K562 (cell line): ENCODE results near the gene LOC128125822.

ENCODE experiments used
- ATF7 ChIP-seq: fragments of 450-650 bp; IDR thresholded peaks from 2 replicates; pipeline ENCODE4 v1.7.1; 2014; ENCODE audit warnings: mild to moderate bottlenecking, moderate library complexity
- DPF2 ChIP-seq: fragments of 450-650 bp; IDR thresholded peaks from 2 replicates; pipeline ENCODE4 v1.6.1; 2016
- ESRRB ChIP-seq: fragments of 250-450 bp; sonication (Bioruptor Pico); IDR thresholded peaks from 2 replicates; pipeline ENCODE4 v1.5.0; 2020; ENCODE audit warnings: mild to moderate bottlenecking, moderate library complexity, borderline replicate concordance
- HNRNPH1 ChIP-seq: fragments of 200-400 bp; formaldehyde crosslinking; optimal IDR thresholded peaks from 2 replicates; pipeline ENCODE3; 2017; ENCODE audit warnings: low read depth, mild to moderate bottlenecking, low read length, moderate library complexity
- LCOR ChIP-seq: sonication (generic); formaldehyde crosslinking; IDR thresholded peaks from 2 replicates; pipeline ENCODE4 v1.8.0; 2022; ENCODE audit warnings: mild to moderate bottlenecking, missing genetic modification reagents
- MTA3 ChIP-seq: fragments of 450-650 bp; formaldehyde crosslinking; IDR thresholded peaks from 2 replicates; pipeline ENCODE4 v1.6.1; 2017; ENCODE audit warnings: mild to moderate bottlenecking, borderline replicate concordance
- NR3C1 ChIP-seq: sonication (generic); formaldehyde crosslinking; IDR thresholded peaks from 2 replicates; pipeline ENCODE4 v1.8.1; 2022; ENCODE audit warnings: missing genetic modification reagents
- PML ChIP-seq: IDR thresholded peaks from 2 replicates; pipeline ENCODE4 v1.6.1; 2012; ENCODE audit warnings: low read length, inconsistent platforms
- POLR2B ChIP-seq: fragments of 450-650 bp; IDR thresholded peaks from 2 replicates; pipeline ENCODE4 v1.6.1; 2018; ENCODE audit warnings: low read depth; ENCODE audit not compliant: partially characterized antibody
- SIN3A ChIP-seq, 2 experiments: fragments of 150-350 bp in 1 of 2; IDR thresholded peaks; 2 replicates each; pipeline ENCODE4 v1.6.1; 2011 to 2016; ENCODE audit warnings: borderline replicate concordance in 2 of 2, low read depth in 2 of 2, low read length in 2 of 2, mild to moderate bottlenecking in 2 of 2, moderate library complexity in 2 of 2; ENCODE audit not compliant: control insufficient read depth in 1 of 2
- TARDBP ChIP-seq: fragments of 450-650 bp; IDR thresholded peaks from 2 replicates; pipeline ENCODE4 v1.6.1; 2016
- ZNF175 ChIP-seq: fragments of 200-800 bp; sonication (Bioruptor generic); IDR thresholded peaks from 2 replicates; pipeline ENCODE4 v1.6.1; 2016; ENCODE audit warnings: low read depth, mild to moderate bottlenecking, missing genetic modification characterization, missing compliant biosample characterization
- ZNF197 ChIP-seq: fragments of 200-800 bp; sonication (Bioruptor generic); IDR thresholded peaks from 2 replicates; pipeline ENCODE4 v1.6.1; 2016; ENCODE audit warnings: low read depth, missing genetic modification characterization, missing compliant biosample characterization
- ZNF217 ChIP-seq: sonication (generic); formaldehyde crosslinking; IDR thresholded peaks from 2 replicates; pipeline ENCODE4 v1.8.0; 2022; ENCODE audit warnings: mild to moderate bottlenecking, missing genetic modification reagents
- ZNF41 ChIP-seq: fragments of 250-450 bp; sonication (Bioruptor Pico); conservative IDR thresholded peaks from 2 replicates; pipeline ENCODE4 v1.4.0; 2020; ENCODE audit warnings: mild to moderate bottlenecking
- TF ChIP-seq, protein P1 (sequence below): fragments of 250-450 bp; sonication (Bioruptor Pico); IDR thresholded peaks from 2 replicates; pipeline ENCODE4 v1.8.0; 2022; ENCODE audit warnings: moderate library complexity, mild to moderate bottlenecking, inconsistent platforms
- TF ChIP-seq, protein P2 (sequence below): fragments of 250-450 bp; sonication (Bioruptor Pico); IDR thresholded peaks from 2 replicates; pipeline ENCODE4 v1.4.0; 2020; ENCODE audit warnings: mild to moderate bottlenecking, moderate library complexity
- TF ChIP-seq, protein P3 (sequence below), 2 experiments: fragments of 250-450 bp in 1 of 2; fragments of 450-650 bp in 1 of 2; sonication (Bioruptor Pico) in 1 of 2; IDR thresholded peaks; 2 replicates each; pipeline versions ENCODE4 v1.6.1 to v1.8.0; 2016 to 2021; ENCODE audit warnings: mild to moderate bottlenecking in 2 of 2, moderate library complexity in 2 of 2, missing compliant biosample characterization in 1 of 2, missing genetic modification characterization in 1 of 2
- TF ChIP-seq, protein P4 (sequence below): fragments of 250-450 bp; sonication (Bioruptor Pico); IDR thresholded peaks from 2 replicates; pipeline ENCODE4 v1.5.0; 2021
- TF ChIP-seq, protein P5 (sequence below): IDR thresholded peaks from 2 replicates; pipeline ENCODE4 v1.6.1; 2014; ENCODE audit warnings: antibody characterized with exemption

Gene LOC128125822

DNA sequence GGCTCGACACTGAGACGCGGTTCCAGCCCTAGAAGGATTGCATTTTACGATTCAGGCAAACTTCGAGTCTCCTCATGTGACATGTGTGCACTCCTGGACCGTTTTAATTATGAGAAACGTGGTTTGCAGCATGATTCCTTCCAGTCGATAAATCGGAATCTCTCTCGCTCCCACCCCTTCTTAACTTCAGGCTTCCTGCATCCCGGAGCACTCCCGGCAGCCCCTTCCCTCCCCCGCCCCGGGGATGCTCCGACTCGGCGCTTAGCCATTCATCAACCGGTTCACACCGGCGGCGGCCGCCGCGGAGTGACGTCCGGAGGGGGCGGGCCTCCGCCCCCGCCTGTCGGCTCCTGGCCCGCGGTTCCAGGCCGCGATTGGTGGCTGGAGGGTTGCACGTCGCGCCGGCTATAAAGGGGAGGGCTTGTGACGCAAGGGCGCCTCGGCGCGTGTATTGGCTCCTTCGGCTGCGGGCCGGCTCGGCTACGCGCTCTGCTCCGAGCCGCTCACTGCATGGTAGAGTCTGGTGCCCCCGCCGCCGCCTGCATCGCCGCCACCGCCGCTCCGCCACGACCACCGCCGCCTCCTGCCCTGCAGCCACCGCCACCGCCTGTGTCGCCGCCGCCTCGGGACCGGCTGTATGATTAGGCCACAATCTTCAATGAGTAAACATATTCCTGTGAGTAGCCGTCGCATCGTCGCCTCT lies at the start of gene LOC128125822, which contains the start of gene PTP4A1 (continued):
- TF ChIP-seq POLR2B = peak; percentile 54
- TF ChIP-seq, protein P1, sequence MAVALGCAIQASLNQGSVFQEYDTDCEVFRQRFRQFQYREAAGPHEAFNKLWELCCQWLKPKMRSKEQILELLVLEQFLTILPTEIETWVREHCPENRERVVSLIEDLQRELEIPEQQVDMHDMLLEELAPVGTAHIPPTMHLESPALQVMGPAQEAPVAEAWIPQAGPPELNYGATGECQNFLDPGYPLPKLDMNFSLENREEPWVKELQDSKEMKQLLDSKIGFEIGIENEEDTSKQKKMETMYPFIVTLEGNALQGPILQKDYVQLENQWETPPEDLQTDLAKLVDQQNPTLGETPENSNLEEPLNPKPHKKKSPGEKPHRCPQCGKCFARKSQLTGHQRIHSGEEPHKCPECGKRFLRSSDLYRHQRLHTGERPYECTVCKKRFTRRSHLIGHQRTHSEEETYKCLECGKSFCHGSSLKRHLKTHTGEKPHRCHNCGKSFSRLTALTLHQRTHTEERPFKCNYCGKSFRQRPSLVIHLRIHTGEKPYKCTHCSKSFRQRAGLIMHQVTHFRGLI = no peak
- TF ChIP-seq TARDBP = no peak
- TF ChIP-seq, protein P2, sequence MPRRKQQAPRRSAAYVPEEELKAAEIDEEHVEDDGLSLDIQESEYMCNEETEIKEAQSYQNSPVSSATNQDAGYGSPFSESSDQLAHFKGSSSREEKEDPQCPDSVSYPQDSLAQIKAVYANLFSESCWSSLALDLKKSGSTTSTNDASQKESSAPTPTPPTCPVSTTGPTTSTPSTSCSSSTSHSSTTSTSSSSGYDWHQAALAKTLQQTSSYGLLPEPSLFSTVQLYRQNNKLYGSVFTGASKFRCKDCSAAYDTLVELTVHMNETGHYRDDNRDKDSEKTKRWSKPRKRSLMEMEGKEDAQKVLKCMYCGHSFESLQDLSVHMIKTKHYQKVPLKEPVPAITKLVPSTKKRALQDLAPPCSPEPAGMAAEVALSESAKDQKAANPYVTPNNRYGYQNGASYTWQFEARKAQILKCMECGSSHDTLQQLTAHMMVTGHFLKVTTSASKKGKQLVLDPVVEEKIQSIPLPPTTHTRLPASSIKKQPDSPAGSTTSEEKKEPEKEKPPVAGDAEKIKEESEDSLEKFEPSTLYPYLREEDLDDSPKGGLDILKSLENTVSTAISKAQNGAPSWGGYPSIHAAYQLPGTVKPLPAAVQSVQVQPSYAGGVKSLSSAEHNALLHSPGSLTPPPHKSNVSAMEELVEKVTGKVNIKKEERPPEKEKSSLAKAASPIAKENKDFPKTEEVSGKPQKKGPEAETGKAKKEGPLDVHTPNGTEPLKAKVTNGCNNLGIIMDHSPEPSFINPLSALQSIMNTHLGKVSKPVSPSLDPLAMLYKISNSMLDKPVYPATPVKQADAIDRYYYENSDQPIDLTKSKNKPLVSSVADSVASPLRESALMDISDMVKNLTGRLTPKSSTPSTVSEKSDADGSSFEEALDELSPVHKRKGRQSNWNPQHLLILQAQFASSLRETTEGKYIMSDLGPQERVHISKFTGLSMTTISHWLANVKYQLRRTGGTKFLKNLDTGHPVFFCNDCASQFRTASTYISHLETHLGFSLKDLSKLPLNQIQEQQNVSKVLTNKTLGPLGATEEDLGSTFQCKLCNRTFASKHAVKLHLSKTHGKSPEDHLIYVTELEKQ (CRISPR knock-in tag) = no peak
- 0 out of 2 replicates have a peak, but pooled peaks have one; percentile 55 for TF ChIP-seq ZNF41 (CRISPR knock-in tag)
- TF ChIP-seq ZNF197 (CRISPR knock-in tag) = no peak
- TF ChIP-seq MTA3 = peak; percentile 99
- TF ChIP-seq ZNF217 (CRISPR knock-in tag) = no peak
- no peak for TF ChIP-seq ZNF175 (CRISPR knock-in tag)
- TF ChIP-seq, protein P3, sequence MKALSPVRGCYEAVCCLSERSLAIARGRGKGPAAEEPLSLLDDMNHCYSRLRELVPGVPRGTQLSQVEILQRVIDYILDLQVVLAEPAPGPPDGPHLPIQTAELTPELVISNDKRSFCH (CRISPR knock-in tag; IDR thresholded peaks at IDR 0.05) = no peak
- TF ChIP-seq, protein P3 (tag; IDR thresholded peaks at IDR 0.05) = no peak
- peak in 1 of 2 experiments; percentile 45; a peak in 1 of 4 replicates for TF ChIP-seq SIN3A (IDR thresholded peaks at IDR 0.05; ENCODE audit: borderline replicate concordance in 2 of 2, control insufficient read depth in 1 of 2, low read depth in 2 of 2, low read length in 2 of 2)
- TF ChIP-seq, protein P4, sequence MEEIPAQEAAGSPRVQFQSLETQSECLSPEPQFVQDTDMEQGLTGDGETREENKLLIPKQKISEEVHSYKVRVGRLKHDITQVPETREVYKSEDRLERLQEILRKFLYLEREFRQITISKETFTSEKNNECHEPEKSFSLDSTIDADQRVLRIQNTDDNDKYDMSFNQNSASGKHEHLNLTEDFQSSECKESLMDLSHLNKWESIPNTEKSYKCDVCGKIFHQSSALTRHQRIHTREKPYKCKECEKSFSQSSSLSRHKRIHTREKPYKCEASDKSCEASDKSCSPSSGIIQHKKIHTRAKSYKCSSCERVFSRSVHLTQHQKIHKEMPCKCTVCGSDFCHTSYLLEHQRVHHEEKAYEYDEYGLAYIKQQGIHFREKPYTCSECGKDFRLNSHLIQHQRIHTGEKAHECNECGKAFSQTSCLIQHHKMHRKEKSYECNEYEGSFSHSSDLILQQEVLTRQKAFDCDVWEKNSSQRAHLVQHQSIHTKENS (CRISPR knock-in tag) = no peak
- TF ChIP-seq, protein P5, sequence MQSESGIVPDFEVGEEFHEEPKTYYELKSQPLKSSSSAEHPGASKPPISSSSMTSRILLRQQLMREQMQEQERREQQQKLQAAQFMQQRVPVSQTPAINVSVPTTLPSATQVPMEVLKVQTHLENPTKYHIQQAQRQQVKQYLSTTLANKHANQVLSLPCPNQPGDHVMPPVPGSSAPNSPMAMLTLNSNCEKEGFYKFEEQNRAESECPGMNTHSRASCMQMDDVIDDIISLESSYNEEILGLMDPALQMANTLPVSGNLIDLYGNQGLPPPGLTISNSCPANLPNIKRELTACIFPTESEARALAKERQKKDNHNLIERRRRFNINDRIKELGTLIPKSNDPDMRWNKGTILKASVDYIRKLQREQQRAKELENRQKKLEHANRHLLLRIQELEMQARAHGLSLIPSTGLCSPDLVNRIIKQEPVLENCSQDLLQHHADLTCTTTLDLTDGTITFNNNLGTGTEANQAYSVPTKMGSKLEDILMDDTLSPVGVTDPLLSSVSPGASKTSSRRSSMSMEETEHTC = no peak
- no peak for TF ChIP-seq DPF2
- peak; percentile 89 for TF ChIP-seq ATF7
- TF ChIP-seq LCOR (CRISPR knock-in tag) = 0 out of 2 replicates have a peak, but pooled peaks have one; percentile 52
- no peak; the same call in 1 of the 2 replicates for TF ChIP-seq NR3C1 (CRISPR knock-in tag)
- no peak; the same call in none of the 2 replicates for TF ChIP-seq PML
- no peak for TF ChIP-seq HNRNPH1
- TF ChIP-seq ESRRB (CRISPR knock-in tag) = no peak
